Activated CD8-positive, alpha-beta memory T cell treated with anti-CD3 and anti-CD28 coated beads, Interleukin-2, amount 50 U/mL, for 1 hour (primary cell): ENCODE data around the gene SNRPB2.
A peak's percentile ranks its signal among the peaks of the same experiment; 100 is the strongest.

Experiments used
- DNase-seq: peaks from one replicate; pipeline ENCODE4 v3.0.0-alpha.2; 2020; ENCODE audit errors: extremely low read depth

The SNRPB2 gene

DNA sequence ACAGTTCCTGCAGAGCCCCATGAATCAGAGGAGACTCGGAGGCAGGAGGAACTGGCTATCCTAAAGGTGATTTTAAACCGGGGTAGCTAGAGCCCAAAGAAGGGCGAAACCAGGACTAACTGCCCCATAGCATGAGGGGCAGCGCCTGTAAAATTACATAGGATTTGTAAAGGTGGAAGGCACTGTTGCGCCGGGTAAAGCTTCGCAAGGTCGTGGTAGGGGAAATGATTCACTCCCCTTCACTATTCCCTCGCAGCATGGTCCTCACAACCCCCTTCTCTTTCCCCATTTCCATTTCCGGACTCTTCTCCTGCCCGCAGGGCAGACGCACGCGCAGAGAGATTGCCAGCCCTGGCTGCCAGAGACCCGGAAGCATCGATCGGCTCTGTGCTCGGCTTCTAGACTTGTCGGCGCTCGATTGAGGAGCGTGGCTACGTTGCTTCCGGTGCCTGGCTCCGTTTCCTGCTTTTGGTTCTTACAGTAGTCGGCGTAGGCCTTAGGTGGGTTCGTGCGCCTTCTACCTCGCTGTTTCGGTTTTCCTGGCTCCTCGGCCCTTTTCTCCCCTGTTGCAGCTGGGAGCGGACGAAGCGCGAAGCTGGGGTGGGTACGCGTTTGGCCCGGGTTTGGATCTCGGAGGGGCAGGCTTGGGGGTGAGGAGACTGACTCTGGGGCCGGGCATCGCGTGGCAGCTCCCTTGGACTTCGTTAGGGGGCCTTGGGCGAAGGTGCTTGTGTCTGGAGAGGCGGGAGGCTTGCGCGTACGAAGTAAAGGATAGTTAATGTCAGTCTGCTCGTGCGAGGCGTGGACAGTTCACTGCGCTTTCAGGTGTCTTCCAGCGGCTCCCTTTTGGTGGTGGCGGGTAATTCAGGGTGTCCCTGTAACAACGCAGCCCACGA is at the start of gene SNRPB2:
Gene SNRPB2, plus strand, starts transcription at position 462 of the 896 bp plus-strand sequence. CDS start 1,677 bp downstream, outside the sequence.
- peak; percentile 81 for DNase-seq

DNA sequence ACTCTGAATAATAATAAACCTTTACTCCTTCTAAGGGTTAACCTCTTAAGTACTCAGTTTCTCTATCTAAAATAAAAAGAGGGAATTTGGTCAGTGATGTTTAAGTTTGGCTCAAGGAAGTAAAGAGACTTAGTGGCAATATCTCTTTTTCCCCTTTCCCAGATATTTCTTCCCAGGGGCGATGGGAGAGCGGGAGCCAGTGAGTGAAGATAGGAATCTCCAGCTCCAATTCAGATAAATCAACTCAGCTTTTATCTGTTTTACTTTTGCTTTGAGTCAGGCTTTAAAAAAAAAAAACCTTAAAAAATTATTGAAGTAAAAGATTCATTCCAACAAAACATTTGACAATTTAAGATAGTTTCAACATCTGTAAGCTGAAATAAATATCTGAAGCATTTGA is 45.4 kb upstream of the SNRPB2 start:
- DNase-seq: no peak

DNA sequence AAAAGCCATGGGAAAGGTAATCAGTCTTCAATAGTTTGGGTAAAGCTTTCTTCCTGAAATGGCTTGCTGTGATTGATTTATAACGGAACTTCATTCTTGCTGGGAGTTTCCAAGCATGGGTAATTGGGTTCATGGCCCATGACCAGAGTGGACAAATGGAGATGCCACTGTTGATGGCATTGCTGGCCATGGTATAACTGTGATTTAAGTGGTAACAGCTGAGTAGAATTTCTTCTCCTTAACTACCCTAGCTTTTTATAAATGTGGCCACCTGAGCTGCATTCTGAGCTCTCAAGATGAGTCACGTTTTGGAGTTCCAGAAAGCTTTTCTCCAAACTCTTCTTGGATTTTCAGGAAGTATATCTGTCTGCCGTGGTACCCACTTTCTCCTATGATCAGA is 39.9 kb upstream of the SNRPB2 start:
- DNase-seq: no peak

DNA sequence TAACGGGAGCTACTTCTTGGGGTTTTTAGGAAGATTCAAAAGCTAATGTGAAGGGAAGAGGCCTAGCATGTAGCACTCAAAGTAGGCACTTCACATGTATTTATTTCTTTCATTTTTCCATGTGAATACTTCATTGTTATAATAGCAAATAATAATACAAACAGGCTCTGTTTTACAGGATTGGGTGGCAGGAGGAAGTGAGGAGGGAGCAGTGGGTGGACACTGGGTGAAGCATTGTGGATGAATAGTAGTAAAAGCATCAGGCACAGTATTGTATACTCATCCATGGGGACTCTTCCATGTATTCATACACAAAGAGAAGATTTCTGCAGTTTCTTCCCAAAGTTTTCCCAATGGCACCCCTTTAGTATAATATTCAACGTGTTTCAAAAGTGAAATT is 38.4 kb upstream of the SNRPB2 start:
- no peak for DNase-seq

DNA sequence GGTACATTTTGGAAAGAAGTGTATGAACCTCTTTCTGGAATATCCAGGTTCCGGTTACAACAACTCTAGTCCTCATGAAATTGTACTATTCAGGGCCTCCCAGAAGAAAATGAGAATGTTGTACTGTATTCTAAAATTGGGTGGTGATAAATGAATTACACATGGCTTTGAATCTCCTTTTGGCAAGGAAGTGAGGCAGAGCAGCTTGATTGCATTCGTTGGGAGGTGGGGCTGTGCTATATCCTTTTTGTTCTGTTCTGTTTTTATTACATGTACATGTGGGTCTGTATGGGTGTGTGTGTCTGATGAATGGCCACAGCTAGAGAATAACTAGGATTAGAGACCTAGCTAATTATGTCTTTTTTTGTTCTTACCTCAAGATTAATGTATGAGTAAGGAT is 37.8 kb upstream of the SNRPB2 start:
- no peak for DNase-seq

DNA sequence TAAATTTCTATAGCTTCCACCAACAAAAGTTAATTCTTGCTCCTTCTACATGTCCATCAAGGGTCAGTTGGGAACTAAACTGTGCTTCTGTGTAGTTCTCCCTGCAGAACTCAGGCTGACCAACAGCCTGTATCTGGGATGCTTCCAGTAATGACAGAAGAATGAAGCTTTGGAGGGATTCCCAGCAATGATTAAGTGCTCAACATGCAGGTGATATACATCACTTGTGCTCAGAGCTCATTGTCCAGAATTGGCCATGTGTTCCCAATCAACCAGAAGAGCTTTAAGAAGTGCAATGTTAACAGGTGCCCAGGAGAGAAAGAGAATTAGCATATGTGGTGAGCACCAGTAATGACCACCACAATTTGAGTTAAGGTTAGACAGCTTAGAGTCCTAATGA is 37.4 kb upstream of the SNRPB2 start:
- DNase-seq: no peak

DNA sequence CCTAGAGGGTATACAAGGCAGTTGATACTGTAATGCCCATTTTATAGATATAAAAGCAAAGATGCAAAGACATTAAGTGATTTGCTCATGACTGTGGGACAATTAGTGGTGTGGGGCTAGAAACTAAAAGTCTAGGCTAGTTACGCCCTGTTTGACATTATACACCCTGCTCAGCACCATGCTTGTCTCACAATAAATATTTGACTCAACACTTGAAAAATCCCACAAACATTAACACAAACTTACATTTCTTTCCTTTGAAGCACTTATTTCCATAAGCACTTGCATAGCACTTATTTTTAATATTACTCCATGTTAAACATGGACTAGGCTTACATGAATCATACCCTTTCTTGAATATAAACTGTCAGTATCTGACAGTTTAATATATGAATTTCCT is 36.5 kb upstream of the SNRPB2 start:
- DNase-seq: no peak

DNA sequence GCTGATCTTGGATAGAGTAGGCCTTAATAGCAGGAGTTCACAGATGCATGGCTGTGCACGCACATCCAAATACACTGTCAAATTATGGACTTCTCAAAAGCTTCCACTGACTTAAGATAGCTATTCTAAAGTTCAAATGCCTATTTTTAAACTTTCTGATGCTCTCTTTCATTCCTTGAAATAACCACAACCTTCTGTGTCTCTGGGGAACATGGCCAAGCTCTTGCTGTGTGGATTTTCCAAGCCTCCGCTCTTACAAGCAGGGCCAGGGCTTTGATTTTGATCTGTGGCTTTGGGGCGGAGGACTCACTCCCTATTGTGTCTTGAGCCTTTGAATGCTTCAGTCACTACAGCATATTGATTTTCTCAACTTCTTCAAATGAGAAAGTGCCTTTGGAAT is 35.7 kb upstream of the SNRPB2 start:
- no peak for DNase-seq

DNA sequence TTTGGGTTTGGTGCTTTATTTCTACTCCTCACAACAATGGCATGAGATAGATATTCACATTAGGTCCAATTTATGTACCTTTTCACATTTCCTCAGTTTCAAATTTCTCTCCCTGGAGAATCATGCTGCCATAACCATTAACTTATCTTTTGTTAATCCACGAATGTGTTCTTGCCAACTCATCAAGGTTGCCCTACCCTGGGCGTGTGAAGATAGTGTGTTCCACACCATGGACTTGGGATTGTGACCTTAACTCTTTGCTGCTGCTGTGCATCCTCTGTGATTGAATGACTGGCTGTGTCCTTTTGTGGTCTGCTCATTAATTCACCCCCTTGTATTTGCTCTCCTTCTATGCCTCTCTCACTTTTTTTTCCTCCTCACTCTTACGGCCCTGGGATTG is 34.2 kb upstream of the SNRPB2 start:
- DNase-seq: no peak

DNA sequence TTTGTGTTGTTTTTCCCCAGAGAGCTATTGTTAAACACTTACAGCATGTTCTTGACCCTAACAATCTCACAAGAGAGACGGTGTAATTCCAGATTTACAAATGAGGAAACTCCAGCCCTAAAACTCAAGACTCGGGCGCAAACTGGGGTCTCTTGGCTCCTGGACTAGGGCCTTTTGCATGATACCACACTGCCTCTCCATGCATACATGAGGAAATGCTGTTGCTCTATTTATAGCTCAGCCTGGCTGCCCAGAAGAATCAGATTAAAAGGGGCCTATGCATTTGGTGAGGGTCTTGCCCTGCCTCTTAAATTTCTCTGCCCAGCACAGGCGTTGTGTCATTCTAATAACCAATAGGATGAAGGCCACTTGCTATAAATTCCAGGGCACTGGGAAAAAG is 30.5 kb upstream of the SNRPB2 start:
- DNase-seq: no peak

DNA sequence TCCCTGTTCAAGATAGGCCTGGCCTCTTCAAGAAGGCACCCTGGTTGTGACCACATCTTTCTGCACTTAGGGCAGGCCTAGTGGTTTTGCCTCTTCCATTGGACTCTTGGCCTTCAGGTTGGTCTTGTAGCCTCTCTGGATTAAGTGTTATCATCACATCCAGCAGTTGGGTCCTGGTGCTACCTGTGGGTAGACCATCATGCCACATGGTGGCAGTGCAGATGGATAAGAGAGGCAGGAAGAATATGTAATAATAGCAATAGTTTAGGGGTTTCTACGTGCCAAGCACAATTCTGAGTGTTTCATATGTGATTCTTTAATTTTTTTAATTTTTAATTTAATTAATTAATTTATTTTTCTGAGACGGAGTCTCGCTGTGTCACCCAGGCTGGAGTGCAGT is 28.5 kb upstream of the SNRPB2 start:
- no peak for DNase-seq

DNA sequence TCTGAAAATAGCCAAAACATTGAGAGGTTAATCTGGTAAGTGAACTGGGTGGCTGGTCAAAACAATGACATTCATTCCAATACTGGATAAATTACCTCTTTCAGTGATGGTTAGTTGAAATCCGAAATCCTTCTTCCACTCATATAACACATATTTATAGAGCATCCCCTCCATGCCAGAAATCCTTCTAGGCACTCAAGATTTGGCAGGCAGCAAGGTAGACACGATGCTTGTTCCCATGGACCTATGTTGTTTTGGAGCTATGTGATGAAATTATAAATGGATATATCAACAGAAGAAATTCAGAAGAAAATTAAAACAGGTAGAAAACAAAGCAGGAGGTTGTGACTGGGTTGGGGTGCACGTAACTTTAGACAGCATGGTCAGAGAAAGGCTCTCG is 26.3 kb upstream of the SNRPB2 start:
- no peak for DNase-seq

DNA sequence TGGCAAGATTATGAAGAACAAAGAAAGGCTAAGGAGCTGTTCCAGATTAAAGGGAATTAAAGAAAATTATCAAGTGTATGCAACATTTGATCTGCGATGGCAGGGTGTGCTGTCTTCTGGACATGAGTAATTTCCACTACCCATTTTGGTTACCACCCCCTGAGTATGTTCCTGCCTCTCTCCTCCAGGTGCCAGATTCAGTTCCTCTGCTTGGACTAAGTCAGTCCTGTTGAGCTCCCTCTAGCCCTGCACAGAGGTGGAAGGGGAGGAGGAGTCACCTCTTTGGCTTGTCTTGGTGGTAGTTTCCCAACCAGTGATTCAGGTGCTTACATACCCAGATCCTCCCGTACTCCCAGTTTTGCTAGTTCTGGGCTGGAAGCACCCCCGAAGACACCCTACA is 22.2 kb upstream of the SNRPB2 start:
- DNase-seq: no peak

DNA sequence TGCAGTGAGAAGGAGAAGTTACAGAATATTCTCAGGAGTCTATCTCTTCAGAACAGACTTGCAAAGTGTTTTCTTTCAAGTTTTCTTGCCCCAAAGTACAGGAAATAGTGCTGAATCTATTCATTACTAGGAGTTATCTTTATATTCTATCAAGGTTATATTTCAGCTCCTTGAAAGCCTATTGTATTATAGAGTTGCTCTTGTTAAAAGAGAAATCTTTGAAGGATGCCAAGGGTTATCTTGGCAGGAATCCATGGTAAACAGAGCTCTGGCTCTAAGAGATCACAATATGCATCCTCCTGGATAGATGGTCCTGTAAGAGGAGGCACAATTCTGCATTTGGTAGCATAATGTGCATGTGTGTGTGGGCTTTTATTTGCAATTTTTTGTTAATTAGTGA is 21.2 kb upstream of the SNRPB2 start:
- DNase-seq: no peak

DNA sequence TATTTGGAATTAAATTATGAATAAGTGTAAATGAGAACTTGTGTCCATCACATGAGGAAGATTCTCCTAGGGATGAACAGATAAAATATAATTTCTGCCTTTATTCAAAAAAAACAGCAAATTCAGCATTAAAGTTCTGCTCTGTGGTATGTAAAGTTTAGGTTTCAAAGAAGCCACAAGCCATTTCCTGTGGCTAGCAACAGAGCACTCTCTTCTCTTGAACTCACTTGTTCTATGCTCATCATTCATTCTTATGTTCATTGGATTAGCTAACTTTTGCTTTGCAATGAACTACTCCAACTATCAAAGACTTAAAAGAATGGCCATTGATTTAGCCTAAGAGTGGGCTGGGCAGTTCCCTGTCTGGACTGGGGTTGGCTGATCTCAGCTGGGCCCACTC is 20.8 kb upstream of the SNRPB2 start:
- no peak for DNase-seq

DNA sequence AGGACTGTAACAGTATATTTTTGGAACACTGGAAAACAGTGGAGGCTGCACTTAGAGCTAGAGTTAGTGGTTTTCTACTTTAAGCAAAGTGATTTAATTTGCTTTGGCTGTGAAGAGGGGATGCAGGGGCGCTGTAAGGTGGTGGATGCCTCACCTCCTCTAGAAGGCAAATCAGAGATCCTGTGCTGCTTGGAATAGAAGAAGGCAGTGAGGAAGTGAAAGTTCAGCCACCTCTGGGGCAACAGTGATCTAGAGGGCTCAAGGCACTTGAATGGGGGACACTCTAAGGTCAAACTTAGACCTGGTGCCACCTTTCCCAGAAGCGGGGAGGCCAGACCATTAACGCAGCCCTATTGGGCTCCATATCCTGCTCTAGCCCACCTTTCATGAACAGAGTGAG is 19.0 kb upstream of the SNRPB2 start:
- DNase-seq: no peak

DNA sequence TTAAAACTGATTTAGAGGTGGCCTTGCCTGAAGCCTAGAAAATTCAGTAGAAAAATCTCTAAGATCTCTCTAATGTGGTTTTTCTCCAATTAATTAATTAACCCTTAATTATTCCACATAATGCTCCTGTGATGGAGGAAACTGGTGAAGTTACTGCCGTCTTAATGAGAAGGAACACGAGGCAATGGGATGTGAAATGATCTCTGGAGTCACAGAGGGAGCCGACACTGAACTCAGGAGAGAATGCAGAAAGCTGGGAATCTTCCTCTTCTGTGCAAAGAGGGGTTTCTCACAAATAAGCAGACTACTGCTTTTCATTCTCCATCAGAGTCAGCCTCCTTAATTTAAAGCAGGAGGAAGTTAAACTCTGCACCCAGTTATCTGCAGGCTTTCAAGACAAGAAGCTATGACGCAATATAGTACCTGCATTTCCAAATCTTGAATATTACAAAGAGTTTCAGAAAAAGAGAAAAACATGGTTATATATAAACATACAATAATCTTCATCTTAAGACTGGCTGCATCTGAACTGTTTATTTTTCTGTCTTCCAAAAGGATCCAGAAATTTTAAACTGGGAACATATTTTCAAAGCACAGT is 18.1 kb upstream of the SNRPB2 start:
- DNase-seq: no peak

DNA sequence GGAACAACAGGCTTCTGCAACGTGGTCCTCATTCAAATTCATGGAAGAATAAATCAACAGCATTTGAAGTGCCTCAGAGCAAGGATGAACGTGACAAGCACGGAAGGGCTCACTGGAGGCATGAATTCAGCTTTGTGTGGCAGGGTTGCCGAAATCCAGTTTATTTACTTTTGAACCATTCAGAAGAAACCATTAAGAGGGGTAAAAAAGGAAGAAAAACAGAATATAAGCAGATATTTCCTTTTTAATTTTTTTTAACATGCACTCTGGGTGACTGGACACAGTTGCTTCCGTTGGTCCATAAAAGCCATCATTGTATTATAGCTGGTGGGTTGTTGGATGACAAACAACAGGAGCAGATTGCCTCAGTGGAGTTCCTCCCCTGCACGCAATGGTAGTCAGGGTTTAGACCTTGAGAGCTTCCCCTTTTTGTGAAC is 17.3 kb upstream of the SNRPB2 start:
- no peak for DNase-seq

DNA sequence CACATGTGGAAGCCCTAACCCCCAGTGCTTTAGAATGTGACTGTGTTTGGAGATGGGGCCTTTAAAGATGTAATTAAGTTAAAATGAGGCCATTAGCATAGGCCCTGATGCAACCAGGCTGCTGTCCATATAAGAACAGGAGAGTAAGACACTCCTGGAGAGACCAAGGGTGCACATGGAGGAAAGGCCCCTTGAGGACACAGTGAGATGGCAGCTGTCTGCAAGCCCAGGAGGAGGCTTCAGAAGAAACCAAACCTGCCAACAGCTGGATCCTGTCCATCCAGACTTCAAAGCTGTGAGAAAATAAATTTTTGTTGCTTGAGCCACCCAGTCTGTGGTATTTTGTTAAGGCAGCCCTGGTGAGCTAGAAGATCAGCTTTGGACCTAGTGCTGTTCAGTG is 16.8 kb upstream of the SNRPB2 start:
- no peak for DNase-seq

DNA sequence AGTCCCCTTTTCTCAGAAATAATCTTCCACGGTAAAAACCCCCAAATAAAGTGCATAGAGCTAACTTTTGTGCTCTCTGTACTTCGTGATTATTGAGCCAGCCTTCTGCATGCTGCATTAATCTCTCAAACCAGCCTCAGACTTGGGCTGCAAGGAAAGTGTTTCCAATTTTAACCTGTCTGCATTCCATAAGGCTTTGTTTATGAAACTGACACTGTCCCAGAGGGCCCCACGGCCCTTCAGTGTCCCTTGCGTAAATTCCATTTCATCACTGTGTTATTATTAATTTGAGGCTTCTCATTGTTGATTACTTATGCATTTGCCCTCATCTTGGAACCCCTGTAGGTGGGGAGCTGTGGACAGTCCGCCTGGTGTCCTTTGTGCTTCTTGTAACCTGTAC is 15.6 kb upstream of the SNRPB2 start:
- no peak for DNase-seq

DNA sequence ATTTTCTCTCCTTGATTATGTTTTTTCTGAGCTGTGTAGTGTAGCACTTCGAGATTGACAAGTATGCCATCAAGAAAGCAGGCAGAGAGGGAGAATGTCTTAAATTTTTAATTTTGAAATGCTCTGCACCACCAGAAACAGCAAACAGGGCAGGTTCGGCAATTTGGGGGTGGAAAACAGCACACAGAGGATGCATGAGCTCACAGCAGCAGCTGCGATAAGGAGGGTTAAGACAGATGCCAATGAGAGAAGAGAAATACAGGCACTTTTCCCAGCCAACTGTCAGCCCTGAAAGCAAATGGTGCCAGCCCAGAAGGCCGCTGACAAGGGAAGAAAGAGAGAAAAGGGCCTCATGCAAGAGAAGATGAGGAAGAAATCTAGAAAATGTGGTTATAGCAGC is 15.1 kb upstream of the SNRPB2 start:
- no peak for DNase-seq

DNA sequence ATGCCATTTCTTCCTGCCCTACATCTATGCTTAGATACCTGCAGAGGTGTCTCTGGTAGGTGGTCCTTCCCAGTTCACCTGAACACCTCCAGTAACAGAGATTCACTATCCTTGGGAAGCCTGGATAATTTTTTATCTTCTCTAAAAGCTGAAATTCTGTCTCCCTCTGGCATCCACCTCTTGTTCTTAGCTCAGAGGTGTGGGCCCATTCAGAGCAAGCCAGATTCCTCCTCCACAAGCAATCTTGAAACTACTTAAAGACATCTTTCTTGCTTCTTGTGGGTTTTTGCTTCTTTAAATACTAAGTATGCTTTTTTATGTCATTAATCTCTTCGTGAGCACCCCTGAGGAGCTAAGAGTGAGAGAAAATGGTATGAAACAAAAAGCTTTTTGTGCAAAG is 10.4 kb upstream of the SNRPB2 start:
- no peak for DNase-seq

DNA sequence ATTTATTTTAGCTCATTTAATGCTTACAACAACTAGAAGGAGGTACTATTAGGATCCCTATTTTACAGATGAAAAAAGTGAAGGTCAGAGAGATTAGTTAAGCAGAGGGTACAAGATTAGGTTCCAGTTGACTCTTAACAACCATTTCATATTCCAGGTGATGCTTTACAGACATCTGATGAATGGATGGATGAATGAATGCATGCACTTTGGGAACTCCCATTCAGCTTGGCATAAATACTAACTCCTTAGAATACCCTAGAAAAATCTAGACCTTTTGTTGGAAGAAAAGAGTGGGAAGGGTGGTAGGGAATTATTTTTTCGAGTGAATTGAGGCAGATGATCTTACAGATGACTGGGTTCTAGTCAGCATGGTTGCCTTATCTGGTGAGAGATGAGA is 746 bp upstream of the SNRPB2 start:
- DNase-seq: no peak
